Amygdala (tissue), 56 donors: Measurements from ENCODE around the gene ASPDH.
A peak's percentile ranks its signal among the peaks of the same experiment; 100 is the strongest.

Experiments used
- DNase-seq, 56 donors: peaks; one replicate each; lab custom pipeline; 2025; lab: John Stamatoyannopoulos, UW

ASPDH gene

DNA sequence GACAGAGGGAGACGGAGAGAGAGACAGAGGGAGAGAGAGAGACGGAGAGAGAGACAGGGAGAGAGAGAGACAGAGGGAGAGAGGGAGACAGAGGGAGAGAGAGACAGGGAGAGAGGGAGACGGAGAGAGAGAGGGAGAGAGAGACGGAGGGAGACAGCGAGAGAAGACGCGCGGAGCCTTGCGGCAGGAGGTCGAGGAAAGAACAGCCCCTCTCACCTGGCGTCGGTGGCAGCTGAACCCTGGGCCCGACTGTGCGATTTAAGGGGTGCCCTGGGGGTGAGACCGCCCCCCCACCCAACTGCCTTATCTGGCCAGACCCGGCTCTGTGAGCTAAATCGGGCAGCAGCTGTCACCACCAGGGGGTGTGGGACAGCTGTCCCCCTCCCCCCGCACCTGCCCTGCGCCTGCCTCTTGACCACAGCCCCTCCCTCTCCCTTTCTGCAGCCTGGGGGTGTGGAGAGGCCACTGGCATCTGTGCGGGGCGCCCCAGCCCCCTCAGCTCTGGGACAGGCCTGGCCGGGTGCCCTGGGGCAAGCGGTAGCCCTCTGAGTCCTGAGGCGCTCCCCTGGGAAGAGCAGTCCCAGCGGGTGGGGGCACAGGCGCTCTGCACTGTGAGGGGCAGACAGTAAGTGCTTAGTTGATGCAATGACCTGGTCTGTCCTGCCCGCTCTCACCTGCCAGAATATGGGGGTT lies 13.5 kb downstream of the ASPDH start:
- peak in 29 of 56 donors; percentile 16 to 72 (median 43) for DNase-seq

- DNase-seq = no peak
Measured at GRCh38 chr19:50498219-50499056, 15.3 kb downstream of the ASPDH start.

GRCh38 chr19:50497022-50497405 lies 16.7 kb downstream of the ASPDH start:
- no peak for DNase-seq

DNA sequence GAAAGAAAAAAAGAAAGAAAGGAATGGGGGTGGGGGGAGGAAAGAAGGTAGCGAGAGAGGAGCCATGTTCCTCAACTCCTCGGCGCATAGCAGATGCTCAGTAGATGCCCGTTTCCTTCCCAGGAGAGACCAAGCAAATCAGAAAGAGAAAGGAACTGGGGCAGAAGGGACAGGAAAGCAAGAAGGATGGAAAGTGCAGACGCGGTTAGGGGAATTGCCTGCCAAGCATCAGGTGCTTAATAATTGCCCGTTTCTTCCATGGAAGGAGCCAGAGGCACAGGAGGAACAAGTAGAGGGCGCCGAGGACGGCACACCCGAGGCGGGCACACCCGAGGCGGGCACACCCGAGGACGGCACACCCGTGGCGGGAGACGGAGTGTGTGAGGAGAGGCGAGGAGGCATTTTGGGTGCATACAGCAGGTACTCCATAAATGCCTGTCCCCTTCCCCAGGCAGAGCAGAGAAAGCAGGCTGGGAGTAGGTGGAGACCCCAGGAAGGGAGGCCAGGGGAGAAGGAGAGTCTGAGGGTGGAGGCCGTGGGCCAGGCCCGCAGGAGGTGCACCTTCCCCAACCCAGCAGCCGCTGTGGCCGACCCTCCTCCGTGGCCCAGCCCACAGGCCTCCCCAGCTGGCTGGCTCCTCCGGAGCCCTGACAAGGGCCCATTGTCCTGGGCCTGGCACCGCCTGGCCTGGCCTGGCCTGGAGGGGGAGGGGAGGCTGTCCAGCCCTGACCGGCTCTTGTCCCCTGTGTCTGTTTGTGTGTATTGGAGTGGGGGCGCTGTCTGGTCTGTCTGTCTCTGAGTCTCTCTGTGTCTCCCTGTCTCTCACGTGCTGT lies 17.3 kb downstream of the ASPDH start:
- DNase-seq = peak in 55 of 56 donors; percentile 41 to 97 (median 90)

DNA sequence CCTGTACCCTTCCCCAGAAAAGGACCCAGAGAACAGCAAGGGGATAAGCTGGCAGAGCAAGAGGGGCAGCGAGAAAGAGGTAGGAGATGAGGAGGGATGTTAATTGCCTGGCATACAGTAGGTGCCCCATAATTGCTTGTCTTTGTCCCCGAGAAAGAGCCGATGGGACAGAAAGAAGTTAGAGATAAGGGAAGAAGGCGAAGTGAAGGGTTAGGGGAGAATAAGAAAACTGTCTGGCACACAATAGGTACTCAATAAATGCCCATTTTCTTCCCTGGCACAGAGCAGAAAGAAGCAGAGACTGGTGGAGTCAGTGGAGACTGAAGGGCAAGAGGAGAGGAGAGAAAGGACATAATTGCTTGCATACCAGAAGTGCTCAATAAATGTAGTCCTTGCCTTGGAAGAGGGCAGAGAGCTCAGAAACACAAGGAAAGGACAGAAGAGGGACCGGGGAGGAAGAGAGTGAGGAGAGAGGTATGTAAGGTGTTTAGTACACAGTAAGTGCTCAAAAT lies 18.6 kb downstream of the ASPDH start:
- DNase-seq = no peak

- no peak for DNase-seq
Measured at GRCh38 chr19:50494186-50495019, 19.3 kb downstream of the ASPDH start.

GRCh38 chr19:50493171-50493570 lies 20.5 kb downstream of the ASPDH start:
- no peak for DNase-seq

- peak in 4 of 56 donors; percentile 7 to 84 (median 20) for DNase-seq
Measured at GRCh38 chr19:50492303-50493052, 21.2 kb downstream of the ASPDH start.

- peak in 7 of 56 donors; percentile 14 to 44 (median 20) for DNase-seq
Measured at GRCh38 chr19:50490991-50491472, 22.7 kb downstream of the ASPDH start.

DNA sequence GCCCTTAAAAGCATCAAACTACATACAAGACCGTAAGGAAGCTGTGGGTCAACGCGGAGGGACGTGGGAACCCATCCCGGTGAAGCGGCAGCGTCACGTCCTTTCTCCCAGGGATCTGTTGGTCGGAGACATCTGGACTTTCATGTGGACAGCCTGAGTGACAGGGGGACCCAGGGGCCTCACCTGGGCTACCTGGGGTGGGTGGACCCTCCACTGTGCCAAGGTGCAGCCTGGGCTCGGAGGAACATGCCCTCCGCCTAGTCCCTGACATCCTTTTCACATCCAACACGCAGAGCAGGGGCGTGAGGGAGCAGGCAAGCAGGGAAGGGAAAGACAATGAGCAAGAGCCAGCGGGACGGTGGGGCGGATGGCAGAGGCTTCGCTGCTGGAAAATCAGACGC lies 23.3 kb downstream of the ASPDH start:
- no peak for DNase-seq

DNA sequence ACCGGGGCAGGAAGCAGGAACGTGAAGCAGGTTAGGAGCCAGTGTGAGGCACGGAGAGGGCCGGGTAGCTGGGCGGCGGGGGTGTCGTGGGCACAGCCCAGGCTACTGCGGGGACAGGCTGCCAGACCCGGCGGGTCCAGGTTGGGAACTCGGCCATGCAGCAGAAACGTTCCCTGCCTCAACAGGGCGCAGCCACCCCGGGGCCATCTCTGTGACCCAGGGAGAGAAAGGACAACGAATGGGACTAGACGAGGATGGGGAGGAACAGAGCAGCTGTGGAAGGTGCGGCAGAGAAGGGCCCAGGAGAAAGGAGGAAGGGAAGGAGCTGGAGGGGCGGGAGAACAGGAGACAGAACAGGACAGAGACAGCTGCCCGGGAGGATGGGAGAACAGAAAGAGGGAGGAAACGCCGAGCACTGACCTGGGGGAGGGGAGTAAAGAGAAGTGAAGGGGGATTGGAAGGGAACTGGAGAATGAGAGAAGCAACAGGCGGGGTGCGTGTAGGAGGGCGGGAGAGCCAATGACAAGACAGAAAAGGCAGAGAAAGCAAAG lies 24.2 kb downstream of the ASPDH start:
- DNase-seq = peak in 2 of 56 donors; percentile 27 to 38

DNA sequence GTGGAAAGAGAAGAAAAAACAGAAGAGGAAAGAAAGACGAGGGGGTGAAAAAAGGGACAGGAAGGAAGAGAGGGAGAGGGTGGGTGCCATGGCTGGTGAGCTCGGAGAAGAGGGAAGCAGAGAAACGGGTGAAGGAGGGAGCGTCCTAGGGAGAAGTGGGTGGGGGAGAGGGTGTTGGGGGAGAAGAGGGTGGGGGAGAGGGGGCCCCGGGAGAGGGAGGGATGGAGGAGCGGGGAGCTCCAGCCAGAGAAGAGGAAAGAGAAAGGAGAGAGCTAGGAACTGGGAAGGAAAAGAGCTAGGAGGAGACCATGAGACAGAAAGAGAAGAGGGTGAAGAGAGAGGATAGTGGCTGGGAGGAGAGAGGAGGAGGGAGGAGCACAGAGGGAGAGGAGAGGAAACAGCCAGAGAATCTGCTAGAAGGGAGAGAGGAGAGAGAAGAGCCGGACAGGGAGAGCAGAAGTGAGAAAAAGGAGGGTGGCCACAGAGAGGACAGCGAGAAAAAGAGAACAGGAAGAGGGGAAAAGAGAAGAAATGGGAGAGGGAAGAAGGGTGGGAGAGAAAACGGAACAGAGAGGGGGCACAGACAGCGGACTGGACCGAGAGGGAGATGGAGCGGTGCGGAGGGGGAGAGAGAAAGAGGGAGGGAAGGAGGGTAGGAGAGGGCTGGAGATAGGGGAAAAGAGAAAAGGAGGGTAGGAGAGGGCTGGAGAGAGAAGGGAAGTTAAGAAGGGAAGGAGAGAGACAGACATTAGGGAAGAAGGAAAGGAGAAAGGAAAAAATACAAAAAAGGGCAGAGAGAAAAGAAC lies 25.1 kb downstream of the ASPDH start:
- DNase-seq = no peak

DNA sequence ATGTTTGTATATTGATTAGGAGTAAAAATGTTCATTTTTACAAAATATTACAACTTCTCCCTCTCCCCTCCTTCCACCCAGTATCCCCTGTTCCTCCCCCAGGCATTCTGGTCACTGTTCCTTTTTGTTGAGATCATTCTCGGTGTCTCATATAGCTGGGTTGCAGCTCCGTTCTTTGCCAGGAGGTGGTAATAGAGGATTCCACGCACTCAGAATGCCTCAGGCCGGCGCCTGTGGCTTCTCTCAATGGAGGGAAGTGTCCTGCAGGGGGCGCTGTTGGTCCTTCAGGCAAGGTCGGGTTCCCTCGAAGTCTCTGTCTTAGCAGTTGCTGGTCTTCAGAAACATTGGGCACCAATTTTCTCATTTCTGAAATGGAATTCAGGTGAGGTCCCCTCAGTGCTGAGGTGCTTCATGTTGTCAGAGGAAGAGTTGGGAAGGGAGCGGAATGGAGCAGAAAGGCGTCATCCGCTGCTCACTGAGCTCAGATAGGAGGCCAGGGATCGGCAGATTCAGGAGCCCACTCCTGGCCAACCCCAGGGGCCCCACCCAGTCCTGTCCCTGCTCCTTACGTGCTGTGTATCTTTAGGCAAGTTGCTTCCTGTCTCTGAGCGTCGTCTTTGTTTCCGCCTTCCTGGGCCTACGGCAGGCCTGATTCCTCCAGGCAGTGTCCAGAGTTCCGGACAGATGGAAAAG lies 26.7 kb downstream of the ASPDH start:
- DNase-seq = peak in 10 of 56 donors; percentile 15 to 57 (median 24)

- DNase-seq = no peak
Measured at GRCh38 chr19:50485284-50485955, 28.3 kb downstream of the ASPDH start.

- no peak for DNase-seq
Measured at GRCh38 chr19:50482916-50483315, 30.8 kb downstream of the ASPDH start.

DNA sequence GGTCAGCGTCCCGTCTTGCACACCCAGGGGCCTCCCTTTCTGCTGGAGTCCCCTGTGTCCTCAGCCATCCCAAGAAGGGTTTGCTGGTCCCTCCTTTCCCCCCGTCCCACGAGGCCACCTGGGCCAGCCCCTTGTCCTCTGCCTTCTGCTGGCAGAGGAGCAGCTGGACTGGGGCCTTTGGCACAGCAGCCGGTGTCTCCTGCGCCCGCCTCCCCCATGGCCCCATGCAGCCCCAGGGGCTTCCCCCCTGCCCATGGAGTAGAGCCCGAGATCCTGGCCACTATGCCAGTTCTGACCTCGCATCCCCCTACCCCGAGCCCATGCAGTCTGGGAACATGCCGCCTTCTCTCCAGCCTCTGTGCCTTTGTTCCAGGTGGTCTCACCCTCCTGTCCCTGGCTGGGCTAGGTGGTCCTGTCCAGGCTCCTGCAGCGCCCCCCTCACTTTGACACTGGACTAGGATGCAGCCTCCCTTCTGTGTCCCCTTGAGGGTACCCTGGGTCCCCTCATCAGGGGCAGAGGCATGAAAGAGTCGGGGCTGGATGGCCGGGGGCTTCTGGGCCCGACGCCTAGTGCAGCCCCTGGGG lies 31.4 kb downstream of the ASPDH start:
- DNase-seq = no peak
